ENCODE results near the gene DUOXA2.
"Not testable (repeated sequence)": the region's sequence is repeated elsewhere in the genome, so short reads cannot be mapped to it uniquely, and the experiment has no call there.

The DUOXA2 gene

GRCh38 chr15:45095661-45096060 is 18.5 kb upstream of the DUOXA2 start:
- no peak for DNase-seq (ENCODE audit: low spot score)

GRCh38 chr15:45097466-45097865 is 16.7 kb upstream of the DUOXA2 start:
- no peak for DNase-seq (ENCODE audit: low spot score)

GRCh38 chr15:45099549-45100165 is 14.5 kb upstream of the DUOXA2 start:
- no peak for DNase-seq (ENCODE audit: low spot score)

- DNase-seq (ENCODE audit: low spot score), result no peak
These were observed 13.1 kb upstream of the DUOXA2 start for GRCh38 chr15:45100884-45101625.

- DNase-seq (ENCODE audit: low spot score), result no peak
These were observed 12.4 kb upstream of the DUOXA2 start for GRCh38 chr15:45101749-45102148.

GRCh38 chr15:45102226-45102625 is 11.9 kb upstream of the DUOXA2 start:
- no peak for DNase-seq (ENCODE audit: low spot score)

GRCh38 chr15:45104170-45104569 is 10.0 kb upstream of the DUOXA2 start:
- not testable (repeated sequence) for DNase-seq (ENCODE audit: low spot score)

GRCh38 chr15:45105586-45105985 is 8.5 kb upstream of the DUOXA2 start:
- DNase-seq (ENCODE audit: low spot score), result no peak

- no peak for DNase-seq (ENCODE audit: low spot score)
These were observed 7.9 kb upstream of the DUOXA2 start for GRCh38 chr15:45106002-45106790.

- DNase-seq (ENCODE audit: low spot score), result no peak
These were observed 6.0 kb upstream of the DUOXA2 start for GRCh38 chr15:45107941-45108630.

GRCh38 chr15:45110256-45110820 is 3.8 kb upstream of the DUOXA2 start:
- DNase-seq (ENCODE audit: low spot score), result no peak

GRCh38 chr15:45111390-45112142 is 2.6 kb upstream of the DUOXA2 start:
- no peak for DNase-seq (ENCODE audit: low spot score)

- DNase-seq (ENCODE audit: low spot score), result no peak
These were observed 2.0 kb upstream of the DUOXA2 start for GRCh38 chr15:45112143-45112590.

- no peak for DNase-seq (ENCODE audit: low spot score)
These were observed 1.3 kb upstream of the DUOXA2 start for GRCh38 chr15:45112591-45113379.

GRCh38 chr15:45113380-45113990 is 641 bp upstream of the DUOXA2 start:
- DNase-seq (ENCODE audit: low spot score), result no peak

- DNase-seq (ENCODE audit: low spot score), result no peak
These were observed 592 bp downstream of the DUOXA2 start for GRCh38 chr15:45114751-45115085.

GRCh38 chr15:45115312-45115820 is 1.2 kb downstream of the DUOXA2 start:
- no peak for DNase-seq (ENCODE audit: low spot score)

- no peak for DNase-seq (ENCODE audit: low spot score)
These were observed 1.9 kb downstream of the DUOXA2 start for GRCh38 chr15:45116006-45116481.

All from SK-N-DZ (cell line).